SK-N-SH (cell line): ENCODE data around the gene SPTSSB. TPM values are rescaled to one million over a fixed set of nuclear protein-coding genes. Genes with fewer than 3 reads are reported as not detected.

Source experiments
- CTCF ChIA-PET: fragments of 300-600, 350-600 bp; formaldehyde crosslinking; extraction: SDS; loops from one replicate; lab custom pipeline; 2021; lab: Yijun Ruan, JAX
- POLR2A ChIA-PET: fragments of 350-600 bp; sonication (Branson Sonifier 250); formaldehyde crosslinking; extraction: SDS; loops from one replicate; lab custom pipeline; 2020; ENCODE audit warnings: antibody characterized with exemption, inconsistent platforms; lab: Yijun Ruan, JAX
- DNase-seq: peaks from one replicate; pipeline ENCODE4 v3.0.0; 2012
- H2AFZ ChIP-seq: fragments of 200-600 bp; sonication (generic); 2 replicates; pipeline ENCODE4 v1.8.1; 2016; ENCODE audit warnings: antibody characterized with exemption, mild to moderate bottlenecking, low read depth
- H3F3A ChIP-seq: fragments of 200-600 bp; sonication (generic); replicated peaks from 2 replicates; pipeline ENCODE3; 2016; ENCODE audit warnings: antibody characterized with exemption, mild to moderate bottlenecking; ENCODE audit not compliant: insufficient read depth
- H3K27ac ChIP-seq, 2 experiments: fragments of 200-500 bp in 1 of 2; fragments of 200-600 bp in 1 of 2; sonication (Bioruptor generic) in 1 of 2; sonication (generic), shearing (Covaris generic) in 1 of 2; 2 replicates each; pipeline versions ENCODE4 v1.5.1 to v1.6.1; 2014 to 2016; ENCODE audit warnings: low read depth in 2 of 2, inconsistent platforms in 1 of 2, low read length in 1 of 2, mild to moderate bottlenecking in 1 of 2, mixed read lengths in 1 of 2
- H3K27me3 ChIP-seq: fragments of 200-600 bp; sonication (generic), shearing (Covaris generic); 2 replicates; pipeline ENCODE4 v1.6.1; 2016; ENCODE audit warnings: mixed run types; ENCODE audit not compliant: insufficient read depth
- H3K36me3 ChIP-seq, 2 experiments: fragments of 200-500 bp in 1 of 2; fragments of 200-600 bp in 1 of 2; sonication (Bioruptor generic) in 1 of 2; sonication (generic) in 1 of 2; replicated peaks in 1 of 2; 2 replicates each; pipeline versions ENCODE3 to v1.5.1; 2014 to 2016; ENCODE audit warnings: low read length in 1 of 2, mild to moderate bottlenecking in 1 of 2; ENCODE audit not compliant: insufficient read depth in 2 of 2, control insufficient read depth in 1 of 2
- H3K4me1 ChIP-seq, 2 experiments: fragments of 200-500 bp in 1 of 2; fragments of 200-600 bp in 1 of 2; sonication (Bioruptor generic) in 1 of 2; sonication (generic), shearing (Covaris generic) in 1 of 2; 2 replicates each; pipeline versions ENCODE4 v1.5.1 to v1.6.1; 2014 to 2016; ENCODE audit warnings: low read depth in 1 of 2, low read length in 1 of 2, mixed run types in 1 of 2; ENCODE audit not compliant: insufficient read depth in 2 of 2, control insufficient read depth in 1 of 2
- H3K4me2 ChIP-seq: fragments of 200-600 bp; sonication (generic), shearing (Covaris generic); 2 replicates; pipeline ENCODE4 v1.6.1; 2017; ENCODE audit warnings: mixed run types
- H3K4me3 ChIP-seq, 2 experiments: fragments of 200-500 bp in 1 of 2; fragments of 200-600 bp in 1 of 2; sonication (Bioruptor generic) in 1 of 2; sonication (generic), shearing (Covaris generic) in 1 of 2; 2 replicates each; pipeline versions ENCODE4 v1.5.1 to v1.8.1; 2014 to 2016; ENCODE audit warnings: low read depth in 2 of 2, inconsistent platforms in 1 of 2, low read length in 1 of 2, mild to moderate bottlenecking in 1 of 2, mixed read lengths in 1 of 2, moderate library complexity in 1 of 2
- H3K79me2 ChIP-seq: fragments of 200-600 bp; sonication (generic); 2 replicates; pipeline ENCODE4 v1.8.1; 2017; ENCODE audit warnings: mild to moderate bottlenecking; ENCODE audit not compliant: insufficient read depth
- H3K9ac ChIP-seq: fragments of 200-600 bp; sonication (generic); 2 replicates; pipeline ENCODE4 v1.6.1; 2017; ENCODE audit warnings: mixed run types
- H3K9me2 ChIP-seq: fragments of 200-600 bp; sonication (generic); 2 replicates; pipeline ENCODE4 v1.6.1; 2017; ENCODE audit warnings: mixed run types
- H3K9me3 ChIP-seq: fragments of 200-600 bp; sonication (generic); 2 replicates; pipeline ENCODE4 v1.6.1; 2017; ENCODE audit warnings: mixed run types, mild to moderate bottlenecking, moderate library complexity
- H4K20me1 ChIP-seq: fragments of 200-600 bp; sonication (generic); 2 replicates; pipeline ENCODE4 v1.6.1; 2017; ENCODE audit warnings: mild to moderate bottlenecking, mixed run types; ENCODE audit not compliant: insufficient read depth
- CHD2 ChIP-seq: fragments of 150-350 bp; IDR thresholded peaks from 2 replicates; pipeline ENCODE4 v1.6.1; 2018; ENCODE audit warnings: low read length; ENCODE audit not compliant: partially characterized antibody
- ELF1 ChIP-seq: IDR thresholded peaks from 2 replicates; pipeline ENCODE4 v1.4.0; 2012
- FOSL2 ChIP-seq: IDR thresholded peaks from 2 replicates; pipeline ENCODE4 v1.4.0; 2012; ENCODE audit warnings: low read depth, mild to moderate bottlenecking, moderate library complexity, borderline replicate concordance
- GABPA ChIP-seq: IDR thresholded peaks from 2 replicates; pipeline ENCODE4 v1.4.0; 2012; ENCODE audit warnings: low read depth, mild to moderate bottlenecking
- GATA2 ChIP-seq: sonication (generic); formaldehyde crosslinking; IDR thresholded peaks from 2 replicates; pipeline ENCODE4 v1.5.0; 2020; ENCODE audit warnings: mild to moderate bottlenecking, missing genetic modification reagents
- JUND ChIP-seq: IDR thresholded peaks from 2 replicates; pipeline ENCODE4 v1.4.0; 2012
- MEF2A ChIP-seq: IDR thresholded peaks from 2 replicates; pipeline ENCODE4 v1.4.0; 2012; ENCODE audit warnings: low read depth, borderline replicate concordance
- MXI1 ChIP-seq: IDR thresholded peaks from 2 replicates; pipeline ENCODE4 v1.6.1; 2012; ENCODE audit warnings: mild to moderate bottlenecking, low read depth, low read length, improper control_type of control experiment
- NRF1 ChIP-seq: IDR thresholded peaks from 2 replicates; pipeline ENCODE4 v1.6.1; 2012; ENCODE audit warnings: low read depth, mild to moderate bottlenecking, low read length
- POLR2AphosphoS5 ChIP-seq: IDR thresholded peaks from 2 replicates; pipeline ENCODE4 v1.6.1; 2012; ENCODE audit warnings: low read depth, low read length
- RAD21 ChIP-seq: IDR thresholded peaks from 2 replicates; pipeline ENCODE4 v1.6.1; 2012; ENCODE audit warnings: mild to moderate bottlenecking, low read length
- REST ChIP-seq: IDR thresholded peaks from 2 replicates; pipeline ENCODE4 v1.6.1; 2012; ENCODE audit warnings: mild to moderate bottlenecking, low read depth, low read length, moderate library complexity
- SIN3A ChIP-seq: IDR thresholded peaks from 2 replicates; pipeline ENCODE4 v1.6.1; 2012; ENCODE audit warnings: low read depth, mild to moderate bottlenecking, low read length, moderate library complexity, borderline replicate concordance
- TAF1 ChIP-seq: IDR thresholded peaks from 2 replicates; pipeline ENCODE4 v1.6.1; 2012; ENCODE audit warnings: low read depth, mild to moderate bottlenecking, low read length, moderate library complexity, borderline replicate concordance
- TCF12 ChIP-seq: IDR thresholded peaks from 2 replicates; pipeline ENCODE4 v1.4.0; 2012
- TEAD4 ChIP-seq: IDR thresholded peaks from 2 replicates; pipeline ENCODE4 v1.4.0; 2012; ENCODE audit warnings: mild to moderate bottlenecking, borderline replicate concordance; ENCODE audit not compliant: insufficient read depth
- USF1 ChIP-seq: IDR thresholded peaks from 2 replicates; pipeline ENCODE4 v1.4.0; 2012; ENCODE audit warnings: low read depth, borderline replicate concordance
- USF2 ChIP-seq: fragments of 150-350 bp; IDR thresholded peaks from 2 replicates; pipeline ENCODE4 v1.6.1; 2017; ENCODE audit warnings: antibody characterized with exemption, low read length, low read depth, borderline replicate concordance
- YY1 ChIP-seq: IDR thresholded peaks from 2 replicates; pipeline ENCODE4 v1.4.0; 2012; ENCODE audit warnings: low read depth, mild to moderate bottlenecking
- ZBTB33 ChIP-seq: IDR thresholded peaks from 2 replicates; pipeline ENCODE4 v1.4.0; 2012; ENCODE audit warnings: low read depth, borderline replicate concordance
- WGBS: methylation state at CpG from one replicate; pipeline ENCODE4 v1.1.6; 2017; ENCODE audit warnings: low lambda C conversion rate; 5-methylcytosine and 5-hydroxymethylcytosine counted together
- polyA plus RNA-seq, 3 experiments: library from polyadenylated mRNA; depleted of rRNA; stranded (reverse); fragments of >200 nt; gene quantifications; 2 replicates each; pipeline ENCODE4 v1.2.3, GENCODE V29; 2012
- TF ChIP-seq, protein P1 (sequence below): IDR thresholded peaks from 2 replicates; pipeline ENCODE4 v1.4.0; 2012; ENCODE audit warnings: low read depth

Gene SPTSSB
- polyA plus RNA-seq, 1 of the 3 experiments (the other 2 are of a cell fraction), result 0.07 TPM

GRCh38 chr3:161393803-161394202 is 22.5 kb upstream of the SPTSSB start:
- CTCF ChIA-PET, result interaction anchor here (0.7 kb wide), 1 partner anchor 55 kb away, joined by 3 read pairs; no protein-coding TSS in a partner anchor

DNA sequence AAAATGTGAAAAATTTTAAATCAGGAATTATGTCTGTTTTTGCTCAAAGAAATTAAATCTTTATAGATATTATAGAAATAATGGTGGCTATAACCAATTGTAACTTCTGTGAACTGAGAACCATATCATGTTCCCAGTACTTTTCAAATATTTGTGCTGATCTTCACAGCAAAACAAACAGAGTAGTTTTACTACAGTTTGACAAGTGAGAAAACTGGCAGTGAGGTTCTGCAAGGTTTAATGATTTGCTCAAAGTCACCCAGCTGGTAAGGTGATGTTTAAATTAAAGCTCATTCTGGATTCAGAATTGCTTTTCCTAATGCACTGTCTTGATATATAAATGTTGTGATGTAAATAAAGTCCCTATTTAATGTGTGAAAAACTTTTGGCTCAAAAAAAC is 22.0 kb upstream of the SPTSSB start:
- Histone ChIP-seq H3K79me2 (no peaks in the 10 kb centered on the region), H3K4me2 (no peak overlapping the region), H3K9me3 (no peaks in the 10 kb centered on the region), H4K20me1 (no peaks in the 10 kb centered on the region), H3K27me3 (no peaks in the 10 kb centered on the region), H3K9ac (no peak overlapping the region), H3K9me2 (no peaks in the 10 kb centered on the region), H3K27ac (no peak overlapping the region), H3K36me3 (no peaks in the 10 kb centered on the region), H2AFZ (no peak overlapping the region), H3K4me1 (no peaks in the 10 kb centered on the region), H3K4me3 (no peak overlapping the region), H3F3A (no peaks in the 10 kb centered on the region)
- ChIA-PET POLR2A (no interaction called here), CTCF (interaction anchor here (0.7 to 1.1 kb wide), 2 partner anchors 19 to 54 kb away, joined by 3 read pairs; no protein-coding TSS in a partner anchor)
- TF ChIP-seq REST, result no peak
- TF ChIP-seq POLR2AphosphoS5, result no peak
- TF ChIP-seq USF1, result no peak
- no peak for TF ChIP-seq CHD2
- TF ChIP-seq, protein P1, sequence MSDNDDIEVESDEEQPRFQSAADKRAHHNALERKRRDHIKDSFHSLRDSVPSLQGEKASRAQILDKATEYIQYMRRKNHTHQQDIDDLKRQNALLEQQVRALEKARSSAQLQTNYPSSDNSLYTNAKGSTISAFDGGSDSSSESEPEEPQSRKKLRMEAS, result no peak
- no peak for TF ChIP-seq NRF1
- TF ChIP-seq JUND, result no peak
- no peak for TF ChIP-seq ZBTB33
- TF ChIP-seq ELF1, result no peak
- TF ChIP-seq GATA2 (CRISPR knock-in tag), result no peak
- no peak for TF ChIP-seq MEF2A
- no peak for TF ChIP-seq RAD21
- TF ChIP-seq TEAD4, result no peak
- TF ChIP-seq TAF1, result no peak
- TF ChIP-seq YY1, result no peak
- TF ChIP-seq FOSL2, result no peak
- TF ChIP-seq MXI1, result no peak
- TF ChIP-seq USF2, result no peak
- TF ChIP-seq SIN3A, result no peak
- DNase-seq, result no peak

More at GRCh38 chr3:161393803-161394202, 22.5 kb upstream of the SPTSSB start:
- H3K27ac ChIP-seq, result no peak overlapping the region
- no peak overlapping the region for H3K9ac ChIP-seq
- no peaks in the 10 kb centered on the region for H3K36me3 ChIP-seq
- H3K9me2 ChIP-seq, result no peaks in the 10 kb centered on the region
- H3K79me2 ChIP-seq, result no peaks in the 10 kb centered on the region
- no peaks in the 10 kb centered on the region for H4K20me1 ChIP-seq
- H3F3A ChIP-seq, result no peaks in the 10 kb centered on the region
- H2AFZ ChIP-seq, result no peak overlapping the region
- no peaks in the 10 kb centered on the region for H3K4me1 ChIP-seq
- POLR2A ChIA-PET, result no interaction called here
- no peaks in the 10 kb centered on the region for H3K9me3 ChIP-seq
- no peaks in the 10 kb centered on the region for H3K27me3 ChIP-seq
- no peak for DNase-seq
- 30% methylated on average over 2 of the region's 2 CpGs for WGBS
- H3K4me3 ChIP-seq, result no peak overlapping the region
- TF ChIP-seq, protein P1, result no peak
- TF ChIP-seq FOSL2 (no peak), TCF12 (no peak), YY1 (no peak), GABPA (no peak)
- TF ChIP-seq, all 33 proteins: peak for 0
- H3K4me2 ChIP-seq, result no peak overlapping the region
